Tibial nerve (tissue), 4 donors: ENCODE measurements around the gene RPS6KA5.

Experiments used
- CTCF ChIP-seq, 5 experiments: fragments of 200-600 bp in 3 of 5; fragments of 450-650 bp in 2 of 5; sonication (generic) in 3 of 5; IDR thresholded peaks; one replicate each; pipeline ENCODE4 v1.5.1; 2016 to 2019; ENCODE audit warnings: antibody characterized with exemption in 5 of 5, mild to moderate bottlenecking in 3 of 5, moderate library complexity in 2 of 5
- EP300 ChIP-seq, 2 donors: sonication (generic); formaldehyde crosslinking; IDR thresholded peaks; one replicate each; pipeline ENCODE4 v1.6.1; 2017; ENCODE audit warnings: antibody characterized with exemption in 2 of 2, mild to moderate bottlenecking in 1 of 2
- POLR2A ChIP-seq, 2 donors: fragments of 450-650 bp; IDR thresholded peaks; one replicate each; pipeline ENCODE4 v1.6.1; 2017; ENCODE audit warnings: antibody characterized with exemption in 2 of 2, mild to moderate bottlenecking in 2 of 2, moderate library complexity in 2 of 2

GRCh38 chr14:90804292-90805083 lies 256.0 kb downstream of the RPS6KA5 start:
- TF ChIP-seq POLR2A (IDR thresholded peaks at IDR 0.05) (no peak), CTCF (IDR thresholded peaks at IDR 0.05) (no peak), EP300 (IDR thresholded peaks at IDR 0.05) (no peak)
